Mesenteric fat pad (tissue), 1 donor: ENCODE results near the gene ACTL6B. TPM values are rescaled to one million over a fixed set of nuclear protein-coding genes. Genes with fewer than 3 reads are reported as not detected.

Source experiments
- DNase-seq: peaks from one replicate; pipeline ENCODE4 v3.0.0-alpha.2; 2020; ENCODE audit warnings: low spot score
- total RNA-seq: library from RNA; stranded (reverse); fragmentation: NEBNext Ultra II Directional; extraction: Animal tissue kit (Norgen Biotek cat#: 25700); gene quantifications from one replicate; pipeline ENCODE4 v1.2.1, GENCODE V29; 2021
- donor health status: DM: yes; HTN: yes; CAD: no.

The ACTL6B gene
- total RNA-seq, 1 donor from 2014 or later: not detected

DNA sequence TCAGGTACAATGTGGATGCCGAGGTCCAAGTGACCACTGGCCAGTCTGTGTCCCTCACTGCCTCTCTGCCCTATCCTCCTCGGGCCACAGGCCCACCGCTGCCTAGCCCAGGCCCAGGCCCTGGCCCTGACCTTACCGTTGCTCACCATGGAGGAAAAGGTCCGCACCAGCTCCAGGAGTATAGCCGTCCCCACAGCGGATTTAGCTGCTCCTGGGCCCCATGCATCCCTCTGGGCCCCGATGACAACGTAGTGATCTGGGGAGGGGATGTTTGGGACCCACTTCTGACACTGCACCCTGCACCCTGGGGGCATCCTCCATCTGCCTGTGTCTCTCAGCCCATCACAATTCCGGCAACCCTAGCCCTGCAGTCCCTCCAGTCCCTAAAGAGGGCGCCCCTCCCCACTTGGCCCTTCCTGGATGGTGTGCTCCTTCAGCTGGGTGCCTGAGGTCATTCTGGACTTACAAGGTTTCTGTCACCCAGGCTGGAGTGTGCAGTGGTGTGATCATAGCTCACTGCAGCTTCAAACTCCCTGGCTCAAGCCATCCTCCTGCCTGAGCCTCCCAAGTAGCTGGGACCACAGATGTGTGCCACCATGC, 27.0 kb downstream of the ACTL6B start:
- no peak for DNase-seq

DNA sequence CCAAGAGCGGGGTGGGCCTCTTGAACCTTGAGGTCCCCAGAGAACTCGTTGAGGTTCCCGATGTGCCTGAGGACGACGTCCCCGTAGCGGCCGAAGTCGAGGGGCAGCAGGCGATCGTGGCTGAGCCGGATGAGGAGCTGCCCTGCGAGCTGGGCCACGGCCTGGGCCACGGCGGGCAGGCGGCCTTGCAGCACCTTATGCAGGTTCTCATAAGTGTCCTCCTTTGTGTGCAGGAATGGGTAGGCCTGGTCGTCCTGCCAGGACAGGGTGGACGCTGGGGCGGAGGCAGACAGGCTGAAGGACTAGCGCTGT, 29.1 kb downstream of the ACTL6B start:
- DNase-seq: no peak

DNA sequence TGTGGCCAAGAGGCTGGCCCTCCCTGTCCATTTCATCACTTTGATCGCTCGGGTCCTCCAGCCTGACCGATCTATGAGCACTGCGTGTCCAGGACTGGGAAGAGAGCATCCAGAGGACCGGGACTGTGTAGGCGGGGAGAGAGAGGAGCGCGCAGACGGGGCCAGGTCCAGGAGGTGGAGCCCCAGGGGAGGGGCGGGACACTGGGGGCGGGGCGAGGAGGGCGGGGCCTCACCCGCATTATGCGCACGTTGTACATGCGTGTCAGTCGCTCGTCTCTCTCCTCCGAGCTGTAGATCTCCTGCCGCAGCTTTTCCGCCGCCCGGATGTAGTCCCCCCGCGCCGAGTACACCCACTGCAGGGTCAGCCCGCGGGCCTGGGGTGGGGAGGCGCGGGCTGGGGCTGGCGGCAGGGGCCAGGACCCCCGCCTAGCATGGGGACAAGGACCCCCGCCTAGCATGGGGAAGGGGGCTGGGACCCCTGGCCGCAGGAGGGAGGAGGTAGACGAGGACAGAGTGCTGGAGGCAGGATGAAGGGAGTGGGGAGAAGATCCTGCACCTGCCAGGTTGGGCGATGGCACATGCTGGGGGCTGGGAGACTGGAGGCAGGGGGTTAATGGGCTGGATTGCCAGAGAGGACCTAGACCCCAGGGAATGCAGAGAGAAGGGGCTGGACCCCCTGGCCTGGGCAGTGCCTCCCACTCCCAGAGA, 29.6 kb downstream of the ACTL6B start:
- peak; percentile 95 for DNase-seq

DNA sequence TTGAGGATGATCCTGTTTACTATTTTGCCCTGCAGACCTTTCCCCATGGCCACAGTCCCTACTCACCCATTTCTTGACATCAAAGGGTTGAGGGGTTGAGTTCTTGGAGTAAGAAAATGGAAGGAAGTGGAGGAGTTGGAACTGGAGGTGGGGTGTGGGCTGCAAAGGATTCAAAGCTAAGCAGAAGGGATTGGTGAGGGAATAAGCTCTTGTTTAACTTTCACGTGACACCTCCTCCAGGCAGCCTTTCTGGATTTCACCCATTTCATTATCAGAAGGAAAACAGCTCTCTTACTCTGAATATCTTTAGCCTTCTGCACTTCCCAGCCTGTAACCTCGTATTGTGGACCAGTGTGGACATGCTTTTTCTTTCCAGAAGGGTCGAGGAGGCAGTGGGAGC, 30.2 kb downstream of the ACTL6B start:
- no peak for DNase-seq

DNA sequence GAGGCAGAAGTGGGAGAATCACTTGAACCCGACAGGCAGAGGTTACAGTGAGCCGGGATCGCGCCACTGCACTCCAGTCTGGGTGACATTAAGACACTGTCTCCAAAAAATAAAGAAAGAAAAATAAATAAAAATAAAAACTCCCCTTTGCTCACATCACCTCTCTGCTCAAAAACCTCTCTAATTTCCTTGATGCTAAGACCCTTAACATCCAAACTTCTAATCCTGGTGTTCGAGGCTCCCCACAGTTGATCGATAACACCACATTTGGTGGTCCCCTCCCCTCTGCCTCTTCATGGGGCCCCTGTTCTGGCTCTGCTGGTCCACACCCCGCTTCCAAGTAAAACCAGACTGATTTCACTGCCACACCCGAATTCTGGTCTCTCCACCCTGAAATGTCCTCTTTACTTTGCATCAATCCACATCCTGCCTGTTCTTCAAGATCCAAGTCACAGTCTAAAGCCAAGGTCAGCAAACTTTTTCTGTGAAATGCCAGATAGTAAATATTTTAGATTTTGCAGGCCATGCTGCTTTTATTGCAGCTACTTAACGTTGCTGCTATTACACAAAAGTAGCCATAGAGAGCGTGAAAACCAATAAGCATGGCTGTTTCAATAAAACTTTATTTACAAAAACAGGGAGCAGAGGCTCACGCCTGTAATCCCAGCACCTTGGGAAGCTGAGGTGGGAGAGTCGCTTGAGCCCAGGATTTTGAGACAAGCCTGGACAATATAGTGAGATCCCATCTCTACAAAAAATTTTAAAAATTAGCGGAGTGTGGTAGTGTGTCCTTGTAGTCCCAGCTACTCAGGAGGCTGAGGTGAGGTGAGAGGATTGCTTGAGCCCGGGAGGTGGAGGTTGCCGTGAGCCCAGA, 32.1 kb downstream of the ACTL6B start:
- no peak for DNase-seq

DNA sequence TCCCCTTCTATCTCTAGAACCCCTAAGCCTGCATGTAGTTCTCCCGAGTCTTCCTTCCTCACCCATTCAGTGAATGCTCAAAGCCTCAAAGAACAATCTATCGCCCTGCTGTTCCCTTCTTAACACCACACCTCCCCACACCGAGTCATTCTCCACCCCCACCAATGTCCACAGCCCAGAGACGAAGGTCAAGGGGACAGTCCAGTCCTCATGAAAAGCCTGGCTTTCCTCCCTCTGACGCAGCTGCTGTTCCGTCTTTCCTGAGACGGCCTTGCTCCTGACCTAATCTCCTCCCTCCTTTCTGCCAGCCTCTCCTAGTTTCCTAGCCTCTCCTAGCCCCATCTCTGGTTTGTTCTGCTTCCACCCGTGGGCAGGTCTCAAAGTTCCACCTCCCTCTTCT, 34.7 kb downstream of the ACTL6B start:
- DNase-seq: no peak

DNA sequence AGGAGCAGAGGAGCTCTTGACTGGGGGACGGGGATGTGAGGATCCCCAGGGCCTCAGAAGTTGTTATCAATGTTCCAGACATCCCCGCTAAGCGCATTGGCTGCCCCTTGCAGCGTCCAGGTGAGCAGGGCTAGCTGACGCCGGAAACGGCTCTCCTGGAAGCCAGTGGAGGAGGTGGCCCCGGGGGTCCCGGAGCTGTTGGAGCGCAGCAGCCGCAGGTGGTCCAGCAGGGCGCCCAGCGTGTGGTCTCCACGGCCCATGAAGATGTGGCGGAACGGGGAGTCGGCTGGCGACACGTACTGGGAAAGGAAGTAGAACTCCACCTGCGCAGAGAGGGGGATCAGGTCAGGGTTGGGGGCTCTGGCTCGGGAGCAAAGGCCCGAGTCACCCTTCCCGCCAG, 35.4 kb downstream of the ACTL6B start:
- no peak for DNase-seq

DNA sequence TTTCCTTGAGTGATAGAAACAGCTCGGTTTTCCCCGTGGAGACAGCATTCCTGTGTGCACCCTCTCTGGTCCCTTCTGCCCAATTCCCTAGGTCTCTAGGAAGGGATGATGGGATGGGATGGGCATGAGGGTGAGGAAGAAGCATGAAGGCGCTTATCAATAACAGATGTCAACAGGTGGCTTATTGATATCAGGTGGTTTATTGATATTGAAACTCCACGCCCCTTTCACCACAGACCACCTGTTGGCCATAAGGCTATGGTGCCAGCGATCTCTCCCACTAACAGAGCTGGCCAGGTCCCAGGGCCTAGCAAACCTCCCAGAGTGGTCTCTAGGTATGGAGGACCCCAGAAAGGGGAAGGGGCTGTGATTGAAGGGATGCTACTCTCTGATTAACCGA, 36.0 kb downstream of the ACTL6B start:
- DNase-seq: no peak

DNA sequence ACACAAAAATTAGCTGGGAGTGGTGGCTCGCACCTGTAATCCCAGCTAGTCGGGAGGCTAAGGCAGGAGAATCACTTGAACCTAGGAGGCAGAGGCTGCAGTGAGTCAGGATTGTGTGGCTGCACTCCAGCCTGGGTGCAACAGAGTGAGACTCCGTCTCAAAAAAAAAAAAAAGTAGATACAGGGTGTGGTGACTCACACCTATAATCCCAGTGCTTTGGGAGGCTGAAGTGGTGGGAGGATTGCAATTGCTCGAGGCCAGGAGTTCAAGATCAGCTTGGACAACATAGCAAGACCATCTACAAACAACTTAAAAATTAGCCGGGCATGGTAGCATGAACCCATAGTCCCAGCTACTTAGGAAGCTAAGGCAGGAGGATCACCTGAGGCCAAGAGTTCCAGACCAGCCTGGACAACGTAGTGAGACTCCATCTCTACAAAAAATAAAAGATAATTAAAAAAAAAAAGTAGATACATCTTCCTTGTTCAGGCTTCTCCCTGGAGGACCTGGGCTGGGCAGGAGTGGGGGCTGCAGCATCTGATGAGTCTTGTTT, 41.9 kb downstream of the ACTL6B start:
- no peak for DNase-seq

DNA sequence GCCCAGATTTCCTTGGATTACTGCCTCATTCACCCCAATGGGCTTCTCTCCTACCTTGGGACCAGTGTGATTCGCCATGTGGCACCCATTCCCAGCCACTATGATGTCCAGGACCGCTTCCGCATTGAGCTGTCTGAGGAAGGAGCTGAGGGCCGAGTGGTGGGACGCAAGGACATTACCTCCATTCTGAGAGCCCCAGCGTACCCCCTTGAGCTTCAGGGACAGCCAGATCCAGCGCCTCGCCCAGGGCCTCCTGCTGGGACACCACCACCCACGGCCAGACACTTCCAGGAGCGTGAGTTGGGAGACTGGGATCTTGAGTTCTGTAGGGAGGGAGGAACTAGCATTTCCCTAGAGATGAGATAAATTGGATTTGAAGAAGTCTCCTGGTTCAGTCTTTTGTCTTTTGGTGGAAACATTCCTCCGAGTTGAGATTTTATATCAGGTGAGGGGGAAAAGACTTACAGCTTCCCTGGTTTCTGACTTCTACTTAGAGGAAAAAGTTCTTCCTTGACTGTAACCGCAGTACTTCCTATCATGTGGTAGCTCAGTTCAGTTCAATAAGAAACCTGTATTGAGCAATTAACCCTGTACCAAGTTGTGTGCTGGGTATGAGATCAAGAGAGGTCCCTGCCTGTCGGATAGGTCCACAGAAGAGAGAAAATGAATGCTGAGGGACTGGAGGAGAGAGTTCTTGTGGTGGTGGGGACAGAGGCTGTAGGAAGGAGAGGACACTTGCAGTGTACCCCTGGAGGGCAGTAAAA, 42.7 kb downstream of the ACTL6B start:
- no peak for DNase-seq

DNA sequence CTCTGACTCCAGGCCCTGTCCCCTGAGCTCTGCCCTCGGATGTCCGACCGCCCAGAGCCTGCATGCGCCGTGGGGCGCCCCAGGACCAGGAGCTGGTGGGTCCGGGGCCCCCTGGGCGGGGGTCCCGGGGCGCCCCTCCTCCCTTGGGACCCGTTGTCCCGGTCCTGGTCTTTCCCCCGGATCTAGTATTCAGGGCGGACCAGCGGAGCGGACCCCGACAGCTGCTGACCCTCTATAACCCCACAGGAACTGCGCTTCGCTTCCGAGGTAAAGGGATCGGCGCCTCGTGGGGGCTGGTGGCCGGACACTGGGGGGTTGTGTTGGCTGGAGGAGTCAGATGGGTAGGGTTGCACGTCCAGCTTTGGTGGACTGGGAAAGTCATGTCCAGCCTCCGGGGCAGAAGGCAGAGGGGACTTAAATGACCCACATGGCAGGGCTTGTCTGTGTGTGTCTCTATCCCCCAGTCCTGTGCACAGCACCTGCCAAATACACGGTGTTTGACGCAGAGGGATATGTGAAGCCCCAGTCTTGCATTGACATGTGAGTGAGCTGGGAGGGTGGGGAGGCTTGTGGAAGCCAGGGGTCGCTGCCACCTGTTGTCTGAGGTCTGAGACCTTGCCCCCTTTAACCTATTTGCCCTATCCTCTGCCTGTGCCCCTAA, 43.4 kb downstream of the ACTL6B start:
- DNase-seq: no peak

DNA sequence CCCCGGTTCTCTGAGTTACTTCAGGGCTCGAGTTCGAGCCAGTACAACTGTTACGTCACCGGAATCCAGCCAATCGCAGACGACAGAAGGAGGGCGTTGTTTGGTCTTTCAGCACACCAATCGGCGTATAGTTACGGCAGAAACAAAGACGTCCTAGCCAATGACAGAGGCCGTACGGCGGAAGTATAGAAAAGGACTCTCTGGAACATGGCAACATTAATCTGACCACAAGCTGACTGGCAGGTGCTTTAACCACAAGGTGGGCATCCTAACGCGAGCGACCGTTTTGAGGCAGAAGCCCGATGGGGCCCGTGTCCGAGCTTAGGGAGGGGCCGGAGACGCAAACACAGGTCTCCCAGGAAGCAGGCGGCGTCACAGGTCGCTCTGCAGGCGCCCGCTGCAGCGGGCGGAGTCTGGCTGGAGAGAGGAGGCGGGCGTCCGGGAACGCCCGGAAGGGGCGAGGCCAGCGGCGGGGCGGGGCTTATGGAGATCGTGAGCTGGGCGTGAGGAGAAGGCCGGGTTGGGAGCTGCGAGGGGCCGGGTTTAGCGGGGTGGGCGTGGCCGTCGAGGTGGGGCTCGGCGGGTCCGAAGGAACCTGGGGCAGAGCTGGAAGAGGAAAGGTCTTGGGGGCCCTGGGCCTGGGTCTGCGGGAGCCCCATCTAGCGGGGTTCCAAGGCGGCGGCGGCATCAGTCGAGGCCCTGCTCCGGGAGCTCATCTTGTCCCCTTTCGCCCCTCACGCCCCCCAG, 44.1 kb downstream of the ACTL6B start, which contains the start of gene MOSPD3:
Gene MOSPD3 (plus strand): TSS at position 558 of the 747 bp plus-strand sequence. CDS start 252 bp downstream, outside the sequence.
- DNase-seq: peak; percentile 99

DNA sequence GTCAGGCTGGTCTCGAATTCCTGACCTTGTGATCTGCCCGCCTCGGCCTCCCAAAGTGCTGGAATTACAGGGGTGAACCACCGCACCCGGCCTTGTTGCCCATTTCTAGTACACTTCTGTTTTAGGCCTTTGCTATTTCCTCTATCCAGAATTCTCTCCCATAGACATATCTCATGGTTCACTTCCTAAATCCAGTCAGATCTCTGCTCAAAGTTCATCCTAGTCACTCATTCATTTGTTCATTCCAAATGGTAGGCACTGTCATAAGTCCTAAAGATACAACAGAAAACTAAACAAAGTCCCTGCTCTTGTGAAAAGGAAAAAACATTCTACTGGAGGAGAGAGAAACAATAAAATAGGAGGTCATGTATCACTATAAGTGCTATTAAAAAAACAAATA, 46.3 kb downstream of the ACTL6B start:
- no peak for DNase-seq

DNA sequence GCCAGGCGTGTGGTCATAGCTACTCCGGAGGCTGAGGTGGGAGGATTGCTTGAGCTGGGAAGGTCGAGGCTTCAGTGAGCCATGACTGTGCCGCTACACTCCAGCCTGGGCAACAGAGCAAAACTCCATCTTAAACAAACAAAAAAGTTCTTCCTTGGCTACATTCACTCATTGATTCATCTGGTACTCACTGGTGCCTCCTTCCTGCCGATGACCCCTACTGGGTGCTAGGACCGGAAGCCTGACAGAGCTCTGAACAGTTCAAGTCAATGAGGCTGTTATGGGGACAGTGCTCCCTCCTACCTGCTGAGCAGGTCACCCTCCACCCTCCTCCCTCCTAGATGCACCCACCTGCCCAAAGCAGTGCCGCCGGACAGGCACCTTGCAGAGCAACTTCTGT, 49.1 kb downstream of the ACTL6B start:
- no peak for DNase-seq

DNA sequence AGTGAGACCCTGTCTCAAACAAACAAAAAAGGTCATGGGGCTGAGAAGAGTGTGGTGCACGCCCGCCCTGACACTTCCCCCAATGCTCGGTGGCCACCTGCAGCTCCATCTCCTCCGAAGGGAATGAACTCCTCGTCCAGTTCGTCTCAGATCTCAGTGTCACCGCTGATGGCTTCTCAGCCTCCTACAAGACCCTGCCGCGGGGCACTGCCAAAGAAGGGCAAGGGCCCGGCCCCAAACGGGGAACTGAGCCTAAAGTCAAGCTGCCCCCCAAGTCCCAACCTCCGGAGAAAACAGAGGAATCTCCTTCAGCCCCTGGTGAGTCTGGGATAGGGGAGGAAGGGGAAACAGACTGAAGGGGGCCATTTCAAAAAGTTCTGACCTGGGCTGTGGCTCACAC, 49.9 kb downstream of the ACTL6B start:
- no peak for DNase-seq

DNA sequence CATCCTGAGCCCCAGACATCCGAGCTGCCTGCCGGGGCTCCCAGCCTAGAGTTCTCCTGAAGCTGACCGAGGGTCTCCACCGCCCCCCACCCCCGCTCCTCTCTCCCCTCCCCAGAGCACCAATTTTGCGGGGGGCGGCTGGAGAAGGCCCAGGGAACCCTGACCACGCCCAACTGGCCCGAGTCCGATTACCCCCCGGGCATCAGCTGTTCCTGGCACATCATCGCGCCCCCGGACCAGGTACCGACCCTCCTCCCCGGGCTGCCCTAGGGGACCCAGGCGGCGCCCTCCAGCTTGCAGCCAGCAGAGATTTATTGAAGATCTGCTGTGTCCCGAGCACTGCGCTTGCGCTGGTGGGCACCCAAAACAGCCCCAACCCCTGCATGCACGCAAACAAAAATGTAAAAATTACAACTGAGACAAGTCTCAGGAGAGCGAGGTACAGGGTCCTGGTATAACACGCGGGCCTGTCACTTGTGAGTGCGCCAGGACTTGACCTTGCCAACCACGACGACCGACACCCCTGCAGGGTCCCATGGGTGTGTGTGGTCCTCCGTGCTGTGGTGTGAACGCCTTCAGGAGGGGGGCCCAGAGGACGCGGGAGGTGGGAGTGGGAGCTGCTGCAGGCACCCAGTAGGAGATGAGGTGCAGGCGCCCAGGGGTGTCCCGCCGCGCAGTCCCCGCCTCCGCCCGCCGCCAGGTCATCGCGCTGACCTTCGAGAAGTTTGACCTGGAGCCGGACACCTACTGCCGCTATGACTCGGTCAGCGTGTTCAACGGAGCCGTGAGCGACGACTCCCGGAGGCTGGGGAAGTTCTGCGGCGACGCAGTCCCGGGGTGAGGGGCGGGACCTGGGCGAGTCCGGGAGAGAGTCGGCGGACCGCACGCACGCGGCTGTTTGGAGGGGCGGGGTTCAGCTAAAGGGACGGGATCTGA, 51.0 kb downstream of the ACTL6B start:
- no peak for DNase-seq

DNA sequence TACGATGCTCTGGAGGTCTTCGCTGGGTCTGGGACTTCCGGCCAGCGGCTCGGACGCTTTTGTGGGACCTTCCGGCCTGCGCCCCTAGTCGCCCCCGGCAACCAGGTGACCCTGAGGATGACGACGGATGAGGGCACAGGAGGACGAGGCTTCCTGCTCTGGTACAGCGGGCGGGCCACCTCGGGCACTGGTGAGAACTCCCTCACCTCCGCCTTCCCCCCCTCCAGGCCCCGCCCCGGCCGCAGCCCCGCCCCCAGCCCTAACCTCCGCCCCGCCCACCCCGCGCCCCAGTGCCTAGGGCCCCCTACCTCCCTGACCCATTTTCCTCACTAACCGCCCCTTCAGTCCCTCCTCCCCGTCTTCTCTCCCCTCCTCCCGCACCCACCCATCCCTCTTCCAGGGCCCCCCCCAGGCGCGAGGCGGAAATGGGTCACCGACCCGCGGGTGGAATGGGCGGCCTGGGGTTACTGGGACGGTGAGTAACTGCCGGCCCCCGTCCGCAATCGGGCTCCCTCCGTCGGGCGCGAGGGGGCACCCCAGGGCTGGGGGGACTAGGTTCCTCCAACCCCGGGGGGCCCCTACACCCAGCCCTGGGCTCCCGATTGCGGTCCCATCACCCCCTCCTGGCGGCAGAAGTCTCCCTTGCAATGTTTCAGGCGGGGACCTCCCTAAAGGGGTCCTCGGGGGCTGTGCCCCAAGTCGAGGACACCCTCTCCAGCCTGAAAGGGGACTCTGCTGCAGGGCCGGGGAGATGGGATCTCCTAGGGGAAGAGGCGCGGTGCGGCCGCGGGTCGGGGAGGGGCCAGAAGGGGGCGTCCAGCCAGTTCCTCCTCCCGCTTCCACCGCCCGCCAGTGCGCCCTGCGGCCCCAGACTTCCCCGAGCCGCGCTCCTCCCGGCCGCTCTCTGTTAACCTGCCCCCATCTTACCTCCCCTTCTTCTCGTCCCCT, 51.9 kb downstream of the ACTL6B start:
- peak; percentile 94 for DNase-seq

DNA sequence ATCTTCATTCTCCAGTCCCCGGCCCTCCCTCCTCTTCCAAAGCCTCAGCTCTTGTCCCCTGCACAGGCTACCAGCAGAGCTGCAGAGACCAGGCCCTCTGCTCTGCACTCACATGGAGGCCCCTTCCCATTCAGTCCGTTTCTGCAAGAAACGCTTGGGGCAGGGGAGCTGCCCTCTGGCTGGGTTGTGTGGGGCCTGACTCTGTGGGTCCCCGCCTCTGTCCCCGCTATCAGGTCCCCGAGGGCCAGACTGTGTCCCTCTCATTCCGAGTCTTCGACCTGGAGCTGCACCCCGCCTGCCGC, 52.6 kb downstream of the ACTL6B start:
- no peak for DNase-seq
